ENCODE results near the gene ATPAF1.
A peak's percentile ranks its signal among the peaks of the same experiment; 100 is the strongest.

The ATPAF1 gene

GRCh38 chr1:46635205-46635604 lies 33.0 kb downstream of the ATPAF1 start:
- no peak for TF ChIP-seq CTCF (IDR thresholded peaks at IDR 0.05; ENCODE audit: low read depth, low read length)
- no peak for DNase-seq (ENCODE audit: extremely low read depth, low read depth)

- no peak for TF ChIP-seq CTCF (IDR thresholded peaks at IDR 0.05; ENCODE audit: low read depth, low read length)
- DNase-seq (ENCODE audit: extremely low read depth, low read depth): no peak
These were observed 37.4 kb downstream of the ATPAF1 start for GRCh38 chr1:46630719-46631118.

GRCh38 chr1:46623743-46624644 lies 44.2 kb downstream of the ATPAF1 start:
- DNase-seq (ENCODE audit: extremely low read depth, low read depth): no peak
- no peak for TF ChIP-seq CTCF (IDR thresholded peaks at IDR 0.05; ENCODE audit: low read depth, low read length)

GRCh38 chr1:46622344-46622743 lies 45.8 kb downstream of the ATPAF1 start:
- peak; percentile 39 for TF ChIP-seq CTCF (IDR thresholded peaks at IDR 0.05; ENCODE audit: low read depth, low read length)
- DNase-seq (ENCODE audit: extremely low read depth, low read depth): no peak

- TF ChIP-seq CTCF (IDR thresholded peaks at IDR 0.05; ENCODE audit: low read depth, low read length): no peak
- DNase-seq (ENCODE audit: extremely low read depth, low read depth): no peak
These were observed 46.2 kb downstream of the ATPAF1 start for GRCh38 chr1:46621930-46622329.

- no peak for DNase-seq (ENCODE audit: extremely low read depth, low read depth)
- no peak for TF ChIP-seq CTCF (IDR thresholded peaks at IDR 0.05; ENCODE audit: low read depth, low read length)
These were observed 48.4 kb downstream of the ATPAF1 start for GRCh38 chr1:46619656-46620258.

GRCh38 chr1:46618754-46619415 lies 49.3 kb downstream of the ATPAF1 start:
- TF ChIP-seq CTCF (IDR thresholded peaks at IDR 0.05; ENCODE audit: low read depth, low read length): no peak

More at GRCh38 chr1:46618754-46619415, 49.3 kb downstream of the ATPAF1 start:
- no peak for DNase-seq (ENCODE audit: extremely low read depth, low read depth)

Data from AG09319 (cell line).